ENCODE measurements around the gene CPS1. TPM values are rescaled to one million over a fixed set of nuclear protein-coding genes. Genes with fewer than 3 reads are reported as not detected.

Gene CPS1
- total and polyA plus RNA-seq, 2 of the 8 experiments (the other 6 are each of a cell fraction or from before 2014, with no cell fraction given), result 7.9 to 15.7 TPM

DNA sequence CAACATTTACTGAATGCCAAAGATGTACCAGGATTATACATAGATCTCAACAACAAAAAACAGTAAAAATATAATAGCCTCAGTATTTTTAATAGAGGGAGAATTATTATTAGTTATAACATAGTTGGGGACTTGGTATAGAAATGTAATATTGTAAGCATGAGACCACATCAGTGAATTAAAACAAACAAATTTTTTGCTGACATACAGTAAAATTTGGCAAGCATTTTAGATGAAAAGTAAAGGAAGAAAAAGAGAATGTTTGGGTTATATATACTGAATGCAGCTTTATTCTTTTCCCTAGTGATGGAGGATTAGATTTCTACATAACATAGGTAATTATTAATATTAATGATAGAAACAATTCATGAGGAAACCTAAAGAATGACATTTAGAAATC lies 10.9 kb downstream of the CPS1 start:
- ChIA-PET CTCF (ENCODE audit: partially characterized antibody) (interaction anchor here (0.8 kb wide), 1 partner anchor 63 kb away, joined by 3 read pairs; no protein-coding TSS in a partner anchor), POLR2A (ENCODE audit: partially characterized antibody) (no interaction called here)

More for the DNA sequence above, 10.9 kb downstream of the CPS1 start:
- Histone ChIP-seq H3K27me3 (replicated peaks in 1 of 4; ENCODE audit: control insufficient read depth in 3 of 4, extremely low read depth in 1 of 4, insufficient read depth in 3 of 4, low read length in 3 of 4) (no peaks in the 10 kb centered on the region), H3K4ac (replicated peaks; ENCODE audit: insufficient read length, low read depth, low read length) (no peak overlapping the region), H2BK20ac (ENCODE audit: low read length) (no peak overlapping the region), H3K18ac (ENCODE audit: extremely low read depth, low read length) (no peak overlapping the region), H2BK15ac (ENCODE audit: low read length) (no peak overlapping the region), H2BK12ac (ENCODE audit: low read depth, low read length) (no peak overlapping the region), H3K56ac (replicated peaks; ENCODE audit: insufficient read length, low read depth, low read length) (no peak overlapping the region), H2BK5ac (ENCODE audit: low read depth, low read length) (no peak overlapping the region), H3K9me3 (ENCODE audit: insufficient read depth in 2 of 2, low read depth in 1 of 2, low read length in 1 of 2) (no peaks in the 10 kb centered on the region), H3K79me1 (ENCODE audit: low read depth, low read length) (no peaks in the 10 kb centered on the region), H3K4me3 (ENCODE audit: extremely low read depth in 1 of 4, insufficient read depth in 2 of 4, low read depth in 3 of 4, low read length in 4 of 4) (no peak overlapping the region), H4K5ac (ENCODE audit: insufficient read length, low read depth, low read length) (no peak overlapping the region), H3K9ac (replicated peaks in 1 of 4; ENCODE audit: extremely low read depth in 1 of 4, low read depth in 3 of 4, low read length in 3 of 4) (no peak overlapping the region), H4K20me1 (replicated peaks in 1 of 2; ENCODE audit: control insufficient read depth in 1 of 2, insufficient read depth in 2 of 2, low read length in 2 of 2) (no peaks in the 10 kb centered on the region), H3K27ac (ENCODE audit: low read depth, low read length) (no peak overlapping the region), H4K8ac (ENCODE audit: extremely low read depth, insufficient read depth, low read length) (no peak overlapping the region), H3K4me1 (replicated peaks in 1 of 4; ENCODE audit: control insufficient read depth in 3 of 4, insufficient read depth in 4 of 4, low read length in 3 of 4) (0 out of 7 replicates have a peak, but pooled peaks cover 0 to 2% (median 0%) of the 10 kb centered on the region in 4 experiments), H2AK5ac (ENCODE audit: low read depth, low read length) (no peak overlapping the region), H4K91ac (replicated peaks; ENCODE audit: insufficient read length, low read length) (no peak overlapping the region), H2AFZ (ENCODE audit: low read length) (no peak overlapping the region), H3K79me2 (ENCODE audit: control insufficient read depth in 1 of 2, insufficient read depth in 2 of 2, low read length in 2 of 2) (no peaks in the 10 kb centered on the region), H3K4me2 (ENCODE audit: insufficient read depth in 1 of 2, low read depth in 2 of 2, low read length in 2 of 2) (no peak overlapping the region), H2BK120ac (replicated peaks; ENCODE audit: low read depth, low read length) (no peak overlapping the region), H3K36me3 (ENCODE audit: control insufficient read depth in 2 of 4, insufficient read depth in 4 of 4, low read length in 3 of 4) (no peaks in the 10 kb centered on the region), H3K23ac (ENCODE audit: insufficient read length) (no peak overlapping the region), H3K14ac (ENCODE audit: insufficient read length) (no peak overlapping the region), H3K23me2 (ENCODE audit: low read depth, low read length) (no peaks in the 10 kb centered on the region; the same call in 1 of the 2 replicates)
- no peak for TF ChIP-seq CREB1 (IDR thresholded peaks at IDR 0.05)
- TF ChIP-seq MAFK (IDR thresholded peaks at IDR 0.05; ENCODE audit: low read depth, low read length), result peak; percentile 36; the same call in 1 of the 2 replicates
- no peak for FAIRE-seq
- DNase-seq (ENCODE audit: low read depth in 1 of 2, low spot score in 2 of 2), result no peak
